H9 (cell line): ENCODE data around the gene ITIH6. TPM values are rescaled to one million over a fixed set of nuclear protein-coding genes. Genes with fewer than 3 reads are reported as not detected.

ENCODE experiments used
- DNase-seq: peaks from one replicate; pipeline ENCODE4 v3.0.0-alpha.2; 2017
- H2AFZ ChIP-seq: one replicate; pipeline ENCODE4 v1.6.1; 2013; ENCODE audit warnings: mild to moderate bottlenecking, low read length, control low read depth, moderate library complexity
- H2AK5ac ChIP-seq: 2 replicates; pipeline ENCODE4 v1.6.1; 2013; ENCODE audit warnings: low read length, control low read depth, mixed read lengths; ENCODE audit not compliant: insufficient read length
- H2BK120ac ChIP-seq: one replicate; pipeline ENCODE4 v1.6.1; 2013; ENCODE audit warnings: low read depth, mild to moderate bottlenecking, low read length, control low read depth, inconsistent platforms; ENCODE audit not compliant: poor library complexity, severe bottlenecking
- H2BK12ac ChIP-seq: 2 replicates; pipeline ENCODE4 v1.6.1; 2013; ENCODE audit warnings: low read length, control low read depth, mixed read lengths, low read depth; ENCODE audit not compliant: insufficient read length
- H2BK15ac ChIP-seq: 2 replicates; pipeline ENCODE4 v1.6.1; 2013; ENCODE audit warnings: low read depth, low read length, control low read depth
- H2BK20ac ChIP-seq: one replicate; pipeline ENCODE4 v1.6.1; 2013; ENCODE audit warnings: low read depth, mild to moderate bottlenecking, low read length, control low read depth, inconsistent platforms; ENCODE audit not compliant: poor library complexity, severe bottlenecking
- H2BK5ac ChIP-seq: 2 replicates; pipeline ENCODE4 v1.6.1; 2013; ENCODE audit warnings: low read length, control low read depth, mixed read lengths; ENCODE audit not compliant: insufficient read length
- H3K14ac ChIP-seq: 2 replicates; pipeline ENCODE4 v1.6.1; 2013; ENCODE audit warnings: low read length, control low read depth; ENCODE audit not compliant: insufficient read depth
- H3K18ac ChIP-seq: 2 replicates; pipeline ENCODE4 v1.6.1; 2013; ENCODE audit warnings: low read depth, mild to moderate bottlenecking, mixed read lengths, low read length, control low read depth; ENCODE audit not compliant: insufficient read length
- H3K23ac ChIP-seq: 2 replicates; pipeline ENCODE4 v1.6.1; 2013; ENCODE audit warnings: low read length, control low read depth, mixed read lengths, low read depth; ENCODE audit not compliant: insufficient read length
- H3K23me2 ChIP-seq: 2 replicates; pipeline ENCODE4 v1.6.1; 2013; ENCODE audit warnings: low read depth, mild to moderate bottlenecking, mixed read lengths, low read length, control low read depth; ENCODE audit not compliant: insufficient read length, poor library complexity, severe bottlenecking
- H3K27ac ChIP-seq: 2 replicates; pipeline ENCODE4 v1.5.1; 2013; ENCODE audit warnings: low read length, control low read depth, mixed read lengths, low read depth; ENCODE audit not compliant: insufficient read length
- H3K27me3 ChIP-seq: 2 replicates; pipeline ENCODE4 v1.6.1; 2013; ENCODE audit warnings: low read length, control low read depth, inconsistent platforms; ENCODE audit not compliant: insufficient read depth
- H3K4ac ChIP-seq: 2 replicates; pipeline ENCODE4 v1.6.1; 2013; ENCODE audit warnings: low read depth, mild to moderate bottlenecking, control low read depth, inconsistent platforms, low read length, moderate library complexity
- H3K4me1 ChIP-seq: 2 replicates; pipeline ENCODE4 v1.6.1; 2013; ENCODE audit warnings: low read length, control low read depth, inconsistent platforms; ENCODE audit not compliant: insufficient read depth
- H3K4me2 ChIP-seq: 2 replicates; pipeline ENCODE4 v1.6.1; 2013; ENCODE audit warnings: low read length, control low read depth, mixed read lengths; ENCODE audit not compliant: insufficient read length, insufficient read depth
- H3K56ac ChIP-seq: 2 replicates; pipeline ENCODE4 v1.6.1; 2013; ENCODE audit warnings: low read depth, mild to moderate bottlenecking, mixed read lengths, low read length, control low read depth; ENCODE audit not compliant: insufficient read length
- H3K79me1 ChIP-seq: 2 replicates; pipeline ENCODE4 v1.6.1; 2013; ENCODE audit warnings: low read depth, mild to moderate bottlenecking, moderate library complexity, low read length, control low read depth, inconsistent platforms; ENCODE audit not compliant: insufficient read depth, poor library complexity, severe bottlenecking
- H3K79me2 ChIP-seq: 2 replicates; pipeline ENCODE4 v1.6.1; 2013; ENCODE audit warnings: low read length, control low read depth, inconsistent platforms; ENCODE audit not compliant: insufficient read depth
- H3K9ac ChIP-seq: 2 replicates; pipeline ENCODE4 v1.6.1; 2013; ENCODE audit warnings: low read length, control low read depth, mixed read lengths; ENCODE audit not compliant: insufficient read length; ENCODE audit errors: extremely low read depth
- H3K9me3 ChIP-seq: one replicate; pipeline ENCODE4 v1.6.1; 2013; ENCODE audit warnings: low read depth, low read length, inconsistent platforms; ENCODE audit not compliant: control insufficient read depth
- H3T11ph ChIP-seq: one replicate; pipeline ENCODE4 v1.6.1; 2013; ENCODE audit warnings: mild to moderate bottlenecking, low read length, control low read depth, inconsistent platforms
- H4K20me1 ChIP-seq: one replicate; pipeline ENCODE4 v1.6.1; 2013; ENCODE audit not compliant: control insufficient read depth, insufficient read length, insufficient read depth
- H4K5ac ChIP-seq: 2 replicates; pipeline ENCODE4 v1.6.1; 2013; ENCODE audit warnings: low read depth, mild to moderate bottlenecking, mixed read lengths, low read length, control low read depth; ENCODE audit not compliant: insufficient read length
- H4K8ac ChIP-seq: replicated peaks from 2 replicates; pipeline ENCODE4 v1.6.1; 2013; ENCODE audit warnings: low read length, control low read depth, mixed read lengths, low read depth; ENCODE audit not compliant: insufficient read length
- H4K91ac ChIP-seq: 2 replicates; pipeline ENCODE4 v1.6.1; 2013; ENCODE audit warnings: low read depth, mild to moderate bottlenecking, moderate library complexity, mixed read lengths, low read length, control low read depth; ENCODE audit not compliant: insufficient read length
- H3K27ac Mint-ChIP-seq, 3 experiments: 2 replicates in 2 of 3; 3 replicates in 1 of 3; pipeline ENCODE4 v1.8.0; 2020 to 2021; ENCODE audit warnings: mixed read lengths in 3 of 3, mild to moderate bottlenecking in 1 of 3, moderate library complexity in 1 of 3
- H3K27me3 Mint-ChIP-seq: 2 replicates; pipeline ENCODE4 v1.8.0; 2021; ENCODE audit warnings: low read depth, mild to moderate bottlenecking, moderate library complexity, mixed read lengths
- H3K36me3 Mint-ChIP-seq, 3 experiments: 2 replicates in 2 of 3; 3 replicates in 1 of 3; pipeline ENCODE4 v1.8.0; 2020 to 2021; ENCODE audit warnings: low read depth in 3 of 3, mixed read lengths in 3 of 3; ENCODE audit not compliant: insufficient read depth in 1 of 3
- H3K4me1 Mint-ChIP-seq, 2 experiments: 2 replicates each; pipeline ENCODE4 v1.8.0; 2020; ENCODE audit warnings: mixed read lengths in 2 of 2
- H3K4me3 Mint-ChIP-seq, 2 experiments: 2 replicates in 1 of 2; 3 replicates in 1 of 2; pipeline ENCODE4 v1.8.0; 2020 to 2021; ENCODE audit warnings: mild to moderate bottlenecking in 2 of 2, mixed read lengths in 2 of 2, moderate library complexity in 1 of 2
- H3K9me3 Mint-ChIP-seq, 2 experiments: 2 replicates in 1 of 2; 3 replicates in 1 of 2; pipeline ENCODE4 v1.8.0; 2020; ENCODE audit warnings: mild to moderate bottlenecking in 2 of 2, mixed read lengths in 2 of 2, moderate library complexity in 1 of 2
- WGBS: extraction: QIAGEN DNeasy Blood & Tissue Kit; methylation state at CpG from one replicate; pipeline ENCODE4 v1.1.7; 2013; ENCODE audit warnings: missing lambda C conversion rate, low lambda C conversion rate, mixed read lengths; ENCODE audit not compliant: insufficient read length; ENCODE audit errors: extremely low coverage; 5-methylcytosine and 5-hydroxymethylcytosine counted together
- total RNA-seq: library from RNA; stranded (reverse); gene quantifications from 2 replicates; pipeline ENCODE4 v1.2.1, GENCODE V29; 2021
- TF ChIP-seq, protein P1 (sequence below): fragments of 200-600 bp; sonication (generic); conservative IDR thresholded peaks from 3 replicates; pipeline ENCODE4 v1.8.0; 2021; ENCODE audit warnings: antibody characterized with exemption, mild to moderate bottlenecking

Gene ITIH6
- total RNA-seq, 1 experiment from 2014 or later, result not detected

- Histone ChIP-seq H3K23me2 (no peaks in the 10 kb centered on the region), H2AK5ac (no peak overlapping the region), H2BK5ac (no peak overlapping the region), H3K14ac (no peak overlapping the region), H3K56ac (no peak overlapping the region), H4K8ac (no peak overlapping the region), H3K79me2 (no peaks in the 10 kb centered on the region; the same call in 1 of the 2 replicates), H3K27ac (peak overlapping the region; percentile 79), H3K4me2 (peak overlapping the region; percentile 95), H4K5ac (no peak overlapping the region), H4K20me1 (no peaks in the 10 kb centered on the region), H2BK20ac (no peak overlapping the region), H3K18ac (no peak overlapping the region), H2BK12ac (no peak overlapping the region), H3K9ac (peak overlapping the region; percentile 43), H2AFZ (no peak overlapping the region), H3K4me1 (peaks cover 5% of the 10 kb centered on the region; the same call in 1 of the 2 replicates), H3K23ac (no peak overlapping the region), H2BK120ac (no peak overlapping the region), H3K27me3 (no peaks in the 10 kb centered on the region), H3K9me3 (peaks cover 29% of the 10 kb centered on the region), H3K4ac (no peak overlapping the region), H4K91ac (no peak overlapping the region), H3K79me1 (no peaks in the 10 kb centered on the region), H3T11ph (no peak overlapping the region), H2BK15ac (no peak overlapping the region)
- peak overlapping the region; percentile 87 to 97 for H3K4me3 Mint-ChIP-seq
- peaks cover 3% of the 10 kb centered on the region; the same call in 1 of the 2 replicates for H3K27me3 Mint-ChIP-seq
- peak; percentile 97 for DNase-seq
- peaks cover 31 to 49% (median 41%) of the 10 kb centered on the region in 3 experiments for H3K36me3 Mint-ChIP-seq
- no CpG with 5 or more reads among the region's 38 CpGs for WGBS
- H3K9me3 Mint-ChIP-seq, result peaks cover 79 to 86% of the 10 kb centered on the region in 2 experiments
- TF ChIP-seq, protein P1, sequence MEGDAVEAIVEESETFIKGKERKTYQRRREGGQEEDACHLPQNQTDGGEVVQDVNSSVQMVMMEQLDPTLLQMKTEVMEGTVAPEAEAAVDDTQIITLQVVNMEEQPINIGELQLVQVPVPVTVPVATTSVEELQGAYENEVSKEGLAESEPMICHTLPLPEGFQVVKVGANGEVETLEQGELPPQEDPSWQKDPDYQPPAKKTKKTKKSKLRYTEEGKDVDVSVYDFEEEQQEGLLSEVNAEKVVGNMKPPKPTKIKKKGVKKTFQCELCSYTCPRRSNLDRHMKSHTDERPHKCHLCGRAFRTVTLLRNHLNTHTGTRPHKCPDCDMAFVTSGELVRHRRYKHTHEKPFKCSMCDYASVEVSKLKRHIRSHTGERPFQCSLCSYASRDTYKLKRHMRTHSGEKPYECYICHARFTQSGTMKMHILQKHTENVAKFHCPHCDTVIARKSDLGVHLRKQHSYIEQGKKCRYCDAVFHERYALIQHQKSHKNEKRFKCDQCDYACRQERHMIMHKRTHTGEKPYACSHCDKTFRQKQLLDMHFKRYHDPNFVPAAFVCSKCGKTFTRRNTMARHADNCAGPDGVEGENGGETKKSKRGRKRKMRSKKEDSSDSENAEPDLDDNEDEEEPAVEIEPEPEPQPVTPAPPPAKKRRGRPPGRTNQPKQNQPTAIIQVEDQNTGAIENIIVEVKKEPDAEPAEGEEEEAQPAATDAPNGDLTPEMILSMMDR, result no peak
- peaks cover 12 to 23% of the 10 kb centered on the region in 2 experiments for H3K4me1 Mint-ChIP-seq
- peak overlapping the region; percentile 99 to 100 (median 99) for H3K27ac Mint-ChIP-seq
Measured at GRCh38 chrX:54808605-54809483, 10.8 kb upstream of the ITIH6 start.
